Stimulated activated CD8-positive, alpha-beta memory T cell treated with anti-CD3 and anti-CD28 coated beads, Interleukin-12 subunit alpha, Interleukin-12 subunit beta, amount 100 ng/mL, for 24 hours (primary cell): ENCODE data around the gene MAGOH.
"Not testable (repeated sequence)": the region's sequence is repeated elsewhere in the genome, so short reads cannot be mapped to it uniquely, and the experiment has no call there.

Experiments
- DNase-seq: peaks from one replicate; pipeline ENCODE4 v3.0.0-alpha.2; 2020; ENCODE audit errors: extremely low read depth

MAGOH gene

DNA sequence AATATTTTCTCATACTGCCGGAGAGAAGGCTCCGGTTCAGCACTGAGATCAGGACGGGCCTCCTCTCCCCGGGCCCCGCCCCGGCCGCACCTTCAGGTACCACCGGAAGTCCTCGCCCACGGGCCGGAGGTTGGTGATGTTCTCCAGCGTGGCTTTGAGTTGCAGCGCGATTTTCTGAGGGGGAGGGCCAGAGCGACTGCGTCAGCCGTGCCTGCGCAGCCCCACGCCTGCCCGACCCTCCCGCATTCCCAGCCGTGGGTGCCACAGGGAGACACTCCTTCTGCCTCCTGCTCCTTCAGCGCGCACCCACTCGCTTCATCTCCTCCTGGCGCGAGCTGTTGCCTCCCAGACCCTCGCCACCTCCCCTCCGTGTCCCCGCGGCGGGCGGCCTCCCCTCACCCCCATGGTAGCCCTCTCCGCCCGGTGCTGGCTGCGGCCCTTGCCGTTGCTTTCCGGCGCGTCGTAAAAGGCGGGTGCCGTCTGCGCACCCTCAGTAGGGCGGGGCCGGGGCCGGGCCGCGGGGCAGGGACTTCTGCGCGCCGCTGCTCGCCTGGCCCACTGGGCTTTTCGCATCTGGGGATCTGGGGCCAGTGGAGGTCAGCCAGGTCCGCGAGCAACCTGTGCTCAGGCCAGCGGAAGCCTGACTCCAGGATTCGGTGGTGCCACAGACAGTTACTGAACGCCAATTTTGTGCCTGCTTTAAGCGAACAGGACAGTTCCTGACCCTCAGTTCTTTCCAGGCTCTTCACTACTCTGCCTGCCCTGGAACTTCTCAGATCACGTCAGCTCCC lies 18.0 kb downstream of the MAGOH start, which contains the start of gene CZIB:
CZIB (minus strand) TSS at position 464 of the 791 bp plus-strand sequence; CDS start at position 405, 59 bp downstream.
- peak; percentile 94 for DNase-seq

DNA sequence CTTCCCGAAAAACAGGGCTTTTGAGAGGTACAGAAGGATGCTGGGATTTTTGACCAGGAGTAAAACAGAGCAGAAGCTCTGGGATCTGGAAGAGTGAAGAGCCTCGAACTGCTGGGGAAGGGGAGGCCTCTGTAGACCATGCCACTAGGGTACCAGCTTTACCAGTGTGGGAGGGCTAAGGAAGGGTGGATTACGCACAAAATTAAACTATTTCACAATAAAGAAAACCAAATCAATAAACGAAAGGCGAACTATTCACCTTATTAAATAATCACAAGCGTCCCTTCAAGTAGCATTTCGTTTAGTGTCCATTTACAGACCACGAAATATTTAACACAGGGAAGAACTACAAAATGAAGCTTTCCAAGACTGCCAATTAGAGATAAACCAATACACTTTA lies 18.6 kb downstream of the MAGOH start:
- DNase-seq, result no peak

DNA sequence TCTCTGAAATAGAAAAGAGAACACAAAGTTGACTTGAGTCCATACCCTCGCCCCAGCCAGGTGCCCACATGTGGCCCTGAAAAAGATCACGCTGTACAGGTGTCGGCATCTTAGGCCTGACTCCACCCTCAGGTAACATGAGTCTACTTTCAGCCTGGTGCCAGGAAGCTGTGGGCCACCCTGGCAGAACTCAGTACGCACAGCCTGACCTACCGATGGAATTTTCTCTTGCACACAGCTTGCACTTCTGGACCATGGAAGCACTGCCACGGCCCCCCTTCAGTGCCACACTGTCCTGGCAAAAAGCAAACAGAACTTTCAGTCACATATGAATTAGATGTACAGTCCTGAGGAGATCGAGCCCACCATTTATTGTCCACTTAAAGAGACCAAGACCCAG lies 20.1 kb downstream of the MAGOH start:
- DNase-seq, result no peak

DNA sequence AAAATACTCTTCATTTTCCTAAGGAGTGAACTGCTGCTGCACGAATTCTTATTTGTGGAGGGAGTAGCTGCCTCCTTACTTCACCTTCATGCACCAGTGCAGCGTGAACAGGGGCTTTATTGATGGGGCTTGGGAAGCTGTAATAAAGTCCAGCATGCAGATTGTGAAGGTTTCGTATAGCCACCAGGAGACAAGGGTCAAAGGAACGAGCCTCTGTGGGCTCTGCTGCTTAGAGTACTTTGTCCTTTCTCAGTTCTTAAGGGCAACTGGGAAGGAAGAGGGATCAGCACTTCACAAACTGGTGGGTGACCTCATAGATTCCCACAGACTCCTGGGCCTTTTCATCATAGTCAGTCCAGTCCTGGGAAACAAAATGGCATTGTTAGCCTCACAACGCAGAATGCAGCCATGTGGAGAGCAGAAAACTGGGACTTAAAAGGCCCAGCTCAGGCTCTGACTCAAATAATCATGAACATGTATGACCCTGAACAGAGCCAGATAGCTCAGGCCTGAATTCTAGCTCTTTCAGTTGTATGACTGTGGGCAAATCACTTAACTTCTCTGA lies 23.9 kb downstream of the MAGOH start:
- DNase-seq, result no peak

DNA sequence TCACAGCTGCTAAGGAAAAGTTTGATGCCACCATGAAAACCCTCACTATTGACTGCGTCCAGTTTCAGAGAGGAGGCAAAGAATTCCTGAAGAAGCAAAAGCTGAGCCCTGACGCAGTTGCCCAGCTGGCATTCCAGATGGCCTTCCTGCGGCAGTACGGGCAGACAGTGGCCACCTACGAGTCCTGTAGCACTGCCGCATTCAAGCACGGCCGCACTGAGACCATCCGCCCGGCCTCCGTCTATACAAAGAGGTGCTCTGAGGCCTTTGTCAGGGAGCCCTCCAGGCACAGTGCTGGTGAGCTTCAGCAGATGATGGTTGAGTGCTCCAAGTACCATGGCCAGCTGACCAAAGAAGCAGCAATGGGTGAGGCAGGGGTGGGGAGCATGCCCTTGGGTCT lies 27.4 kb downstream of the MAGOH start:
- DNase-seq, result no peak

DNA sequence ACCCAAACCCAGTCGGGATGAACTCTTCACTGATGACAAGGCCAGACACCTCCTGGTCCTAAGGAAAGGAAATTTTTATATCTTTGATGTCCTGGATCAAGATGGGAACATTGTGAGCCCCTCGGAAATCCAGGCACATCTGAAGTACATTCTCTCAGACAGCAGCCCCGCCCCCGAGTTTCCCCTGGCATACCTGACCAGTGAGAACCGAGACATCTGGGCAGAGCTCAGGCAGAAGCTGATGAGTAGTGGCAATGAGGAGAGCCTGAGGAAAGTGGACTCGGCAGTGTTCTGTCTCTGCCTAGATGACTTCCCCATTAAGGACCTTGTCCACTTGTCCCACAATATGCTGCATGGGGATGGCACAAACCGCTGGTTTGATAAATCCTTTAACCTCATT lies 28.0 kb downstream of the MAGOH start:
- no peak for DNase-seq

DNA sequence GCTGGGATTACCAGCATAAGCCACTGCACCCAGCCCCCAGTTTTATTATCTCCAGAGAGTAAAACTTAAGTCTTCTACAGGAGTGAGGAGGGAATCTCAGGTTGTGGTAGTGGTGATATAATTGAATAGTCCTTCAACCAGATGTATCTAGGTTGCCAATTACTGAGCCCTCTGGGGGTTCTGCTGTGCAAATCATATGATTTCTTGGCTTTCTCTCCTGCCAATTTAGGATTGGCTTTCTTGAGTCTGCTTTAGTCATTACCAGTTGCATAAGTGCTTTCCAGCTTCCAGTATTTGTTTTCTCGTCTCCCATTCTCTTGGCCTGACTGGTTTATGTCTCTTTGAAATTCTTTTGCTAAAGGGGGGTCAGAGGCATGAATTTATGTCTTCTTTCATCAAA lies 30.6 kb downstream of the MAGOH start:
- no peak for DNase-seq

DNA sequence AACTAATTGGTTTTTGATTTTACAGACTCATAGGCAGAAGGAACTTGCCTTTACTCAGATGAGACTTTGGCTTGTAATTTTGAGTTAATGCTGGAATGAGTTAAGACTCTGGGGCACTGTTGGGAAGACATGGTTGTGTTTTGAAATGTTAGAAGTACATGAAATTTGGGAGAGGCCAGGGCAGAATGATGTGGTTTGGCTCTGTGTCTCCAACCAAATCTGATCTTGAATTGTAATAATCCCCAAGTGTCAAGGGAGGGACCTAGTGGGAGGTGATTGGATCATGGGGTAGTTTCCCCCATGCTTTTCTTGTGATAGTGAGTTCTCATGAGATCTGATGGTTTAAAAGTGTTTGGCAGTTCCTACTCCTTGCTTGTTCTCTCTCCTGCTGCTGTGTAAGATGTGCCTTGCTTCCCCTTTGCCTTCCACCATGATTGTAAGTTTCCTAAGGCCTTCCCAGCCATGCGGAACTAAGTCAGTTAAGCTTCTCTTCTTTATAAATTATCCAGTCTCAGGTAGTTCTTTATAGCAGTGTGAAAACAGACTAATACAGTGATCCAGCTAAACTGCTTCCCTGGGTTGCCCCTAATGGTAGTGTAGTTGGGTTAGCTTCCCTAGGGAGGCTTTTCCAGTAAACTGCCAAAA lies 31.5 kb downstream of the MAGOH start:
- no peak for DNase-seq

DNA sequence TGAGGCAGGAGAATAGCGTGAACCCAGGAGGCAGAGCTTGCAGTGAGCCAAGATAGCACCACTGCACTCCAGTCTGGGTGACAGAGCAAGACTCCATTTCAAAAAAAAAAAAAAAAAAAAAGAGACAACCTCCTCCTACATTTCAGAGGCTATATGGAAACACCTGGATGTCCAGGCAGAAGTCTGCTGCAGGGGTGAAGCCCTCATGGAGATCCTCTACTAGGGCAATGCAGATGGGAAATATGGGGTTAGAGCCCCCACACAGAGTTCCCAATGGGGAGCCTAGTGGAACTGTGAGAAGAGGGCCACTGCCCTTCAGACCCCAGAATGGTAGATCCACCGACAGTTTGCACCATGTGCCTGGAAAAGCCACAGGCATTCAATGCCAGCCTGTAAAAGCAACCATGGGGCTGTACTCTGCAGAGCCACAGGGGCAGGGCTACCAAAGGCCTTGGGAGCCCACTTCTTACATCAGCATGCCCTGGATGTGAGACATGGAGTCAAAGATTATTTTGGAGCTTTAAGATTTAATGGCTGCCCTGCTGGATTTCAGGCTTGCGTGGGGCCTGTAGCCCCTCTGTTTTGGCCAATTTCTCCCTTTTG lies 32.1 kb downstream of the MAGOH start:
- DNase-seq, result not testable (repeated sequence)

DNA sequence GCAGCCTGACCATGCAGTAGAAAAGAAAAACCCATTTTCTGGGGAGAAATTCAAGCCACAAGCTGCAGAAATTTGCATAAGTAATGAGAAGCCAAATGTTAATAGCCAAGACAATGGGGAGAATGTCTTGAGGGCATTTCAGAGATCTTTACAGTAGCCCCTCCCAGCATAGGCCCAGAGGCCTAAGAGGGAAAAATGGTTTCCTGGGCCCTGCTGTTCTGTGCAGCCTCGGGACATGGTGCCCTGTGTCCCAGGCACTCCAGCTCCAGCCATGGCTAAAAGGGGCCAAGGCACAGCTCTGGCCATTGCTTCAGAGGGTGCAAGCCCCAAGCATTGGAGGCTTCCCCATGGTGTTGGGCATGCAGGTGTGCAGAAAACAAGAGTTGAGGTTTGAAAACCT lies 32.8 kb downstream of the MAGOH start:
- DNase-seq, result not testable (repeated sequence)

DNA sequence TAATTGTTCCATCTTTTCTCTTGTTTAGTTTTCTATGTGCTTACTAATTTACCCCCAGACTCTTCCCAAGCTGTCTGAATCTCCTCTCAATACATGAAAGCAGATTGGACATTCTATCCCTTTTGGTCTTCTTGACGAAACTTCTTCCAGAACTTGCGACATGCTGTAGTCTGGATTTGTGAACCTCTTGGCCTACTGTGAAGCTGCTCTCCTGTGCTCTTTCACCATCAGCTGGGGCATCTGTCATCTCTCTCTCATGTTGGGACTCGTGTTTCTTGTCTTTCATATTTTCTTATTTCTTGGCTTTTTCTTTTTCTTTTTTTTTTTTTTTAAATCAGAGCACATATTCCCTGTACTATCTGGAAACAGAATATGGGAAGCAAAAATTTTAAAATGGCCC lies 34.9 kb downstream of the MAGOH start:
- DNase-seq, result no peak

DNA sequence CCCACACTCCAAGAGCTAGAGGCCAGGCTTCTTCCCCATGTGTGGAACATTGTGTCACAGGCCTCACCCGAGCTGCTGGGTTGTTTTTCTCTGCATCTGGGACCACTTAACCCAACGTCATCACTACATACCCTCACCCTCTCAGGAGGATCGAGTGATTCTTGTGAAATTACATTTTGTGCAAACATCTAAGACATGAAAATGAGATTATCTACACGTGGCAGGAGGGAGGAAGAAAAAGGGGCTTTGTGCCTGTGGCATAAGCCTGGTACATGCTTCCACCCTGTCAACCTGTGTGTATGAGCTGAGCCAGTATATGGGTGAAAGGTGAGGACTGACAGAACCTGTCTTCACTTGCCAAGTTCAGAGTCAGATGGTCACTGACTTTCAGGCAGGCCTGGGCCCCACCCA lies 40.1 kb downstream of the MAGOH start:
- DNase-seq, result no peak

DNA sequence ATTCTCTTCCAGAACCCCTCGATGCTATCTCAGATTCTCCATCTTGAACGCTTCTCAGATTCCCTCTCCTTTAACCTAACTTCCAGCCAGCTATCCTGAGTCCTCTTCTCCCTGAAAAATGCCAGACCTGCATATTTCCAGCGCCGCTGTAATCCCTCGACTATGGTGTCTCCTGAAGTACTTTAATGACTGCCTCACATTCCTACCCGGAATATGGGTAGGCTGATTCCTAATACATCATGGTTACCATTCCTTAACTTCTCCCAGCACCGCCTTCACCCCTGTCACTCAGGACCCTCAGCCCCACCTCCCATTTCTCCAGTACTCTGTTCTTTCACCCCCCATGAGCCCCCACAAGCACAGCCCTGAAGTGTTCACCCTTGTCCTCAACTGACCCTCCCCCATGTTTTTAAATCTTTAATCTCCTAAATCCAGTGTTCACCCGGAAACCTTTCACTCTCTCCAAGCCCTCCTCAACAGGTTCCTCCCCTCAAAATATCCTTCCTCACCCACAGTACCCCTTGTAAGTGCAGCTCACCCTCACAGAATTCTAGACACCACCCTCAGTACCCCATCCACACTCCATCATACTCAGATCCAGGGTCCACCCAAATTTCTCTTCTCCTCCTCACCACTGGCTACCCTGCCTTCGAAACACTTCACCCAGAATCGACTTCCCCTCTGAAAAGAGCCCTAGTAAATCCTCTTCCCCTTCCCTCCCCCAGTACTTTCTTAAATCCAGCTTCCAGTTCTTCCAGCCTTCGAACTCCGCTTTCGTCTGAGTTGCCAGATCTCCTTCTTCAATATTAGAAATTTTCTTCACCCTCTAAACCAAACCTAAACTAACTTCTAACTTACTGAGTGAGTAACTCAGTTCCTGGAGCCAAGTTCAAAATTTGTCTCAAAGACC lies 40.8 kb downstream of the MAGOH start:
- DNase-seq, result no peak

DNA sequence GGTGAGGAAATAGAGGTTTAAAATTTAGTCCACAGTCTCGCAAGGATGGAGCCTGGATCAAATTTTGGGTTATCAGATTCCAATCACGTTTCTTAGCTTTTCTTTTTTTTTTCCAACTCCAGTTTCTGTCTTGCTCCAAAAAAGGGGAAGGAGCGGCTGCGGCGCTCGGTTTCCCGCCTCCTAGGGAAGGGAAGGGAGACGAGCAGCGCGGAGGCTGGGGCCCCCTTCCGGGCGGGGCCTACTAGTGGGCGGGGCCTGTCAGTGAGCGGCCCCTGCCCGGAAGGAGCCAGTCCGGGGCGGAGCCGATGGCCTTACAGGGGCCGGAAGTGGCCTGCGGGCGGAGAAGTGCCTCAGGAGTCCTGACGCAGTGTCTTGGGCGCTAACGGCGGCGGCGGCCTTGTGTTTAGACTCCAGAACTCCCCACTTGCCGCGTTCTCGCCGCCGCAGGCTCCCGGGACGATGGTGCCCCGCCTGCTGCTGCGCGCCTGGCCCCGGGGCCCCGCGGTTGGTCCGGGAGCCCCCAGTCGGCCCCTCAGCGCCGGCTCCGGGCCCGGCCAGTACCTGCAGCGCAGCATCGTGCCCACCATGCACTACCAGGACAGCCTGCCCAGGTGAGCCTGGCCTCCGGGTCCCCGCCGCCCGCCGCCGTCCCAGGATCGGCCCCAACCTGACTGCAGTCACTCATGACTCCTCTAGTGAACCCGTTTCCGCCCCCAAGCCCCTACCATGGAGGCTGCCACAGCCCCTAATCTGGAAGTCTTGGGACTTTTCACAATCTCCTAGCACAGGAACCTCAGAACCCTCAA lies 41.6 kb downstream of the MAGOH start, which contains the start of gene CPT2:
CPT2 (plus strand) TSS at position 340 of the 806 bp plus-strand sequence; CDS start at position 460, 120 bp downstream.
- DNase-seq, result peak; percentile 85

DNA sequence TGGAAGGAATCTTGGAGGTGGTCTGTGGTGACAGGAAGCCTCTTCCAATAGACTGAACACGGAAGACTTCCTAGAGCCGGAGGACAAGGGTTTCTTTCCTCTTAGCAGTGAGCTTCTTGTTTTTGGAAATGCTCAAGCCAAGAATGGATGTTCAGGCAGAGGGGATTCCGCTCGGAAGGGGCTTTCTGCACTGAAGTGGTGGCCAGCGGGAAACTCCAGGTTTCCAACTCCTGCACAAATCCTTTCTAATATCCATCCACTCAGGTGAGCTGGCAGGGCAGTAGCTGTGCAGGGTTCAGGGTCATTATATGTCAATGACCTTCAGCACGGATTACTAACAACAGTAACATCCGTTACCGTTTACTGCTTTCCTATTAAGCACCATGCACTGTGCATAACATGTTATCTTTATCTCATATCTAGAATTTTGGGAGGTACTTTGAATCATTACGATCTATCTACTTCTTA lies 42.3 kb downstream of the MAGOH start:
- DNase-seq, result no peak

DNA sequence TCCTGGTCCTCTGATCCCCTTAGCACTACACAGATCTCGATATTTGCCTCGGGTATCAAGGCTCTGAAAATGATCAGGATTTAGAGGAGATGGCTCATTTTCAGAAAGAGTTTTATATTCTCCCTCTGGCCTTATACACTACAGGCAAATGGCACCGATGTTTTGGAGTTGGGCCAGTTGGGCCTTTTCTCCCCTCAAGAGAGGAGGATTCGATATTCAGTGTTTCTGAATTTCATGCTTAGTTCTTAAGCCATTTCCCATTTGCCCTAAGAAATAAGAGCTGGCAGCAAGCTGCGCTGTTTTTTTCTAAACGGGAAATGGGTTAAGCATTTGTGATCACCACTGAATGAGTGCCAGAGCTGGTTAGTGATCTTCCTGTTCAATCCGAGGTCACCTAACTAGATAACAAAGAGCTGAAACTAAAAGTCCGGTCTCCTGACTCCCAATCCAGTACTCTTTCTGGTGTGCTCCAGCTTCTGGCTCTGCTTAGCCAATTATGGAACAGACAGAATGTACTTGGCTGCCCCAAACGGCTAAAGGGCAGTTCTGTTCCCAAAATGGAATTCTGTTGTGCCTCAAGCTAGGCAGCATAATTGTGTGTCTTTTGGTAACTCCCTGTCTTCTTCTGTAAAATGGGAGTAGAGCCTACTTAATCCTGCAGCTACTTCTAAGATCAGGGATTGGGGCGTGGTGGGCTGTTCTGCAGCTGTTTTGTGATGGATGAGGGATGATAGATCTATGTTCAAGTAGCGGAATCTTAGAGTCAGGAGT lies 42.9 kb downstream of the MAGOH start:
- DNase-seq, result no peak

DNA sequence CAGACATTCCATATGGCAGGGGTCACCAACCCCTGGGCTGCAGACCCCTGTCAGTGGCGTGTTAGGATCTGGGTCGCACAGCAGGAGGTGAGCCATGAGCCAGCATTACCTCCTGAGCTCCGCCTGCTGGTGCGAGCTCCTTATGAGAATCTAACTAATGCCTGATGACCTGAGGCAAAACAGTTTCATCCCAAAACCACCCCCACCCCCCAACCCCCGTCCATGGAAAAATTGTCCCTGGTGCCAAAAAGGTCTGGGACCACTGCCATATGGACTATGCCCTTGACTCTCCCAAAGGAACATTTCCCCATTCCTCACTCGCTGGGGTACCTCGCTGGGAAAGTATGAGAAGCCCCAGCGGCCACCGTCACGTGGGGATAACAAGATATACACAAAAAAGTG lies 48.1 kb downstream of the MAGOH start:
- no peak for DNase-seq

DNA sequence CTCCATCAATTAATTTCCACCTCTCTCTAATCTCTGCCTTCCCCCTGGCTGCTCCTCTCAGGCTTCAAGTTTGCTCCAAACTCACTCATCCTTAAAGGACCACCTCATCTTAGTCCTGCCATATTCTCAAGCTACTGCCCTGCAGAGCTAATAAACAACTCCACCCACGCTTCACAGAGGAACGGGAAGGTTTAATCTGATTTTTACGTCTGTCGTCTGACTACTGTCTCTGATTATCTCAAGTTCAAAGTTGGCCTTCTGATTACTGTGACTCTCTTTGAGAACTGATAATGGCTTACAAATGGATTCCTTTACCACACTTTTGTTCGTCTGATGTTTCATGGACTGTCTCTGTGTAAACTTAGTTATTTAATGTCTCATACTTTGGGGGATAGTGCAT lies 49.3 kb downstream of the MAGOH start:
- no peak for DNase-seq

DNA sequence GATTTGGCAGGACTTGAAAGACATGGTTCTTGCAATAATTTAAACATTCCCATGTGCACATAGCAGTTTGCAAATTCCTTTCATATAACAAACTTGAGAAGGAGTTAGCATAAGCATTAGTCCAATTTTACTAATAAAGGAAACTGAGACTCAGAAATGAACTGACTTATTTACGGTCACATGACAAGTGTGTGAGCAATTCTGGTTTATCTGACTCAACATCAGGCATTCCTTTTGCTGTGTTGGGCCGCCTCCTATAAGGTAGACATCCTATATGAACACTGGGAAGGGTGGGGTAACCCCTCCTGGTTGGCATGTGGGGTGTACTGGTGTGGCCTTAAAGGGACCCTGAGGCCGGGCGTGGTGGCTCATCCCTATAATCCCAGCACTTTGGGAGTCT lies 50.2 kb downstream of the MAGOH start:
- DNase-seq, result no peak

DNA sequence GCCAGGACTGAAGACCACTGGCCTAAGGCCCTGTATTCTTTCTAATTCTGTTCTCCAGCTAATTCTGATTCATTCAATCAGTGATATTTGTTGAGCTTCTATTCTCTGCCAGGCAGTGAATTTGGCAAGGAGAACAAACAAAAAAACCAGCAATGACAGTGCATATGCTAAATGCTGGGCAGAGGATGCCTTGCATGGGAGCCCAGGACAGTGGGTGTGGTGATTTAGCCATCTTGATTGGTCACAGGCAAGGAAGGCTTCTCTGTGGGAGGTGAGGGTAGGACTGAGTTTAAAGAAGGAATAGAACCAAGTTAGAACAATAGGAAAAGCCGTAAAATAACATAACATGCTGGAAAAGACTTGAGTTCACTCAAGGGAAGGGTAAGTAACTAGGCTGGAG lies 50.9 kb downstream of the MAGOH start:
- DNase-seq, result no peak
